GM19468 (cell line): Measurements from ENCODE around the gene DND1.
"Not testable (repeated sequence)": the region's sequence is repeated elsewhere in the genome, so short reads cannot be mapped to it uniquely, and the experiment has no call there.

Experiments used
- ATAC-seq: cut with Tn5 transposase; IDR thresholded peaks from one replicate; pipeline ENCODE4 v1.9.1; 2021; ENCODE audit warnings: mild to moderate bottlenecking, moderate library complexity, moderate number of reproducible peaks; ENCODE audit not compliant: unreplicated experiment; ENCODE audit errors: extremely low read depth

Gene DND1

DNA sequence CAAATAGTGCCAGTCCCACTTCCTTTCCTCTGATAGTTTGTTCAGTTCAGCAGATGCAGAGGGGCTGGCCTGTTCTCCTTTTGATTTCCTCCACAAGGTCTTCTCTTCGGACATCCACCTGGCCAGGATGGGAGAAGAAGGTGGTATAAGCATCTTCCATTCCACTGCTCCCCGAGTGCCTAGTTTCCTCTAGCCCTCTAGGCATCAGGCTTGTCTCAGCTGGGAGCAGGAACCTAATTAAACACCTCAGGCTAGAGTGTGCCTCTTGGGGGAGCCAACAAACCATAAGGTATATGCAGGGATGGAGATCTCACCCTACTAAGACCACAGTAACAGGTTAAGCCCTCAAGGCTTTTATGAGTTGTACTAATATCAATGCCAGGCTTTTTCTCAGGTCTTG lies 835 bp upstream of the DND1 start:
- ATAC-seq = no peak

DNA sequence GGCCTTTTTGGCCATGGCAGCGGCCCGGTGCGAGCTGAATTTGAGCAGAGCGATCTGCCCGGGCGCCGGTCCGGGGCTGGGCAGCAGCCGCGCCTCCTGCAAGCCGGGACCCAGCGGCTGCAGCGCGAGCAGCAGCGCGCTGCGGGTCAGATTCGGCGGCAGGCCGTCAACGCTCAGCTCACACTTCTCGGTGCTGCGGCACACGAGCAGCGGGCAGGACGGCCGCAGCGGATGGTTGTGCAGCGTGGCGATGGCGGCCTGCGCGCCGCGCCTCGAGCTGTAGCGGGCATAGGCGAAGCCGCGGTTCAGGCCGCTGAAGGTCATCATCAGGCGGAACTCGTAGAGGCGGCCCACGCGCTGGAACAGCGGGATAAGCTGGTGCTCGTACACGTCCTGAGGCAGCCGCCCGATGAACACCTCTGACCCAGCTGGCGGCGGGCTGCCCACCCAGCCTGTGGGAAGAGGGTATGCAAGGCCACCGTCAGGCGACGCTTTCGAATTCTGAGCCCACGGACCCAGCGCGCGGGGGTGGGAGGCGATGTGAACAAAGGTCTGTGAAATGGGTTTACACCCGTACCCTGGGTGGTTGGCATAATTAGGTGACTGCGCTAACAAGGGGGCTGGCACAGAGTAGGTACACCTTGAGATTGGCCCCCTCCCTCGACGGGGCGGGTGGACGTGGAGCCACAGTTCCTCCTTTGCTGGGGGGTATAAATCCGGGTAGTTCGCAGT lies 755 bp downstream of the DND1 start:
- ATAC-seq = no peak

DNA sequence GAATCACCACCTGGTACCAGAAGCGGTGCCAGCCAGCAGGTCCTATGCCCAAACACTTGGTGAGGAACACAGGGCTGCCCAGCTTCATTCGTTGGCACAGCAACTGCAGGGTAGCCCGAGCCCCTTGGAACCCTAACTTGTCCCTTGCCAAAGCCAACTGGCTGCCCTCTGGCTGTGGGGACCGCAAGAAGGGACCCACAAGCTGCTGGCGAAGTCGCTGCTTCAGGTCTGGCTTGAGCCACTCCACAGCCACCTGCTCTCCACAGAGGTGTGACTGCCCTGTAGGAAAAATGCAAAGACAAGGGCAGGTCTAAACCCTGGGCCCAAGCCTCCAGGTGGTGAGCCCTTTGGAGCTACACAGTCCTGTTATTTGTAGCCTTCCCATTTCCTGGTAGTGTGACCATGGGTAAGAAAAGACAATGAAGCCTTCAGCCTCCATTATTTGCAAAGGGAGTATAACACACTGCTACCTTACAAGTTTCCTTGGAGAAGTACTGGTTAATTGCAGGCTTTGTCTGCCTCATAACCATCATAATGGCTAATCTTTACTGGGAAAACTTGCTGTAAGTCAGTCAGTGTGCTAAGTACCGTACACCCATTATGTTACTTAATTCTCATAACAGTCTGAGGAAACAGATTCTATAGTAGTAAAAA lies 1.8 kb downstream of the DND1 start:
- no peak for ATAC-seq

DNA sequence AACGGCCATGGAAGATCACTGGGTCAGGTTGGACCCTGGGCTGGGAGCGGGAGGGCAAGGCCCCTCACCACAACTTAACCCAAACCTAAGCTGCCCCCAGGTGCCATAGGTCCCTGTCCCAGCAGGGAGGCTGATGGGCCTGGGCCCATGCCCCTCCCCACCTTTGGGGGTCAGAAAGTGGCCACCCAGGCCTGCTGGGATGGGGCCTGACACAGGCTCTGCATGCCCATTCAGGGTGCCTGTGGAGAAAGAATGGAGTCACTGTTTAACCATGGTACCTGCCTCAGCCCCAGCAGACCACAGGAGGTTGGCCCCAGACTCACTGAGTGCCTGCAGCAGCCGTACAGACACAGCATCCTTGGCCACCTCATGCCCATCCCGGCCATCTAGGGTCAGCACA lies 2.3 kb downstream of the DND1 start:
- not testable (repeated sequence) for ATAC-seq

DNA sequence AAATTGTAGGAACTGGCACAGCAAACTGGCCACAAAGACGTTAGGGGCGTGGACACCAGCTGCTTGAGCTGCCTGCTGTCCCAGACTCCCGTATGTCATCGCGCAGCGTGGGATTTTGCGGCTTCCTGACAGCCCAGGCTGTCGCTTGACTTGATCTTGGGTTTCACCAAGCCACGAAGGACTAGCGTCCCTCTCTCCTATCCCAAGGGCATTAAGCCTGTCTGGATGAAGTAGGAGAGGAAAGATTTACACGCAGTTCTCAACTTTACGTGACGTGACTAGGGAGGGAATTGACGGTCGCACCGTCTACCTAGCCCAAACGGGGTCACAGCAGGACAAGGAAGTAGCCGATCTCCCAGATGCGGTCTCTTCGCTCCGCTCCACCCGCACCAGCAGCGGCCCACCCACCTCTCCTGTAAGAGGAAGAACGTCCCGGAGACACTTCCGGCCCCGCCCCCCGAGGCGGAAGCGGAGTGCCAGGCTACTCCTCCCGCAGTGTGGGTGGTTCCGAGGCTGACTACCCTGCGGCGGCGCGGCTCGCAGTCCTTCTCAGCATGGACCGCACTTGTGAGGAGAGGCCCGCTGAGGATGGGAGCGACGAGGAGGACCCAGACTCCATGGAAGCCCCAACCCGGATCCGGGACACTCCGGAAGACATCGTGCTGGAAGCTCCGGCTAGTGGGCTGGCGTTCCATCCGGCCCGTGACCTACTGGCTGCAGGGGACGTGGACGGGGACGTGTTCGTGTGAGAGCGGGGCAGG lies 8.8 kb downstream of the DND1 start, which contains the start of gene WDR55:
Gene WDR55 (plus strand): TSS at position 546 of the 761 bp plus-strand sequence. CDS start 9 bp downstream, at position 555.
- peak; percentile 96 for ATAC-seq

DNA sequence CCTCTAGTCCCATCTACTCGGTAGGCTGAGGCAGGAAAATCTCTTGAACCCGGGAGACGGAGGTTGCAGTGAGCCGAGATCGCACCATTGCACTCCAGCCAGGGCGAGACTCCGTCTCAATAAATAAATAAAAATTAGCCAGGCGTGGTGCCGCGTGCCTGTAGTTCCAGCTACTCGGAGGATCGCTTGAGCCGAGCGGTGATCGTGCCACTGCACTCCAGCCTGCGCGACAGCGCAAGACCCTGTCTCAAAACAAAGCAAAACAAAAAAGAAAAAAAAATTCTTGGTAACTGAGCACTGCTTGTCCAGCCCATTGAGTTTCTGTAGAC lies 9.4 kb downstream of the DND1 start:
- ATAC-seq = no peak

DNA sequence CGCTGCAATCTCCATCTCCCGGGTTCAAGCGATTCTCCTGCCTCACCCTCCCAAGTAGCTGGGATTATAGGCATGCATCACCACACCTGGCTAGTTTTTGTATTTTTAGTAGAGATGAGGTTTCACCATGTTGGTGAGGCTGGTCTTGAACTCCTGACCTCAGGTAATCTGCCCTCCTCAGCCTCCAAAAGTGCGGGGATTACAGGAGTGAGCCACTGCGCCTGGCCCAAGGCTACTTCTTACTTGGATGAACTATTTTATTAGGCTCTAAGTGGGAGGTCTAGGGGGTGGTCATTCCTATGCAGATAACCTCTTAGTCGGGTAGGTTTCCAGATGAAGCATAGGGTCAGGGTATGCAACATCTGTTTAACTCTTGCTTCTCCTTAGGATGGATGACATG lies 13.0 kb downstream of the DND1 start:
- not testable (repeated sequence) for ATAC-seq

DNA sequence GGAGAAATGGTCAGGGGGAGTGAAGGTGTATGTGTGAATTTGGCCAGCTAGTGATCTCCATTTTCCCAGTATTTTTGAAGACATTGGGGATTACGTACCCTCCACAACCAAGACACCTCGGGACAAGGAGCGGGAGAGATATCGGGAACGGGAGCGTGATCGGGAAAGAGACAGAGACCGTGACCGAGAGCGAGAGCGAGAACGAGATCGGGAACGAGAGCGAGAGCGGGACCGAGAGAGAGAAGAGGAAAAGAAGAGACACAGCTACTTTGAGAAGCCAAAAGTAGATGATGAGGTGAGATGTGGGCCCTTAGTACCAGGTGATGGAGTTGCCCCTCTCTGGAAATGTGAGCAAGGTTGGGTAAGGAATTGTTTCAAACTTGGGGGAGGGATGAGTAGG lies 14.5 kb downstream of the DND1 start:
- ATAC-seq = no peak

DNA sequence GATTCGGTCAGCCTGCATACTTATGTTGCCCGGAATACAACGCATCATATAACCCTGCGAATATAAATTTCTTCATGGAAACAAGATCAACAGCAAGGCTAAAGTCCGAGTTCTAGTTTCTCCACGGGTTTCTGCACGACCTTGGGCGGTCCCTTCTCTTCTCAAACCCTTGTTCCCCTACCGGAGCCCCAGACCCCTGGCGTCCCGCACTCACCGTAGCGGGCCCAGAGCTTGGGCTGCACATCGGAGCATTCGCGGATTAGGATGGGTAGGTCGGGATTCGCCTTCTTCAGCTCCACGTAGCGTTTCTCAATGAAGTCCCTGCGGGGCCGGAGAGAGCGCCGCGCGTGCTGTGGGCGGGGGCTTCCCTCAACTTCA lies 26.3 kb downstream of the DND1 start:
- ATAC-seq = no peak

DNA sequence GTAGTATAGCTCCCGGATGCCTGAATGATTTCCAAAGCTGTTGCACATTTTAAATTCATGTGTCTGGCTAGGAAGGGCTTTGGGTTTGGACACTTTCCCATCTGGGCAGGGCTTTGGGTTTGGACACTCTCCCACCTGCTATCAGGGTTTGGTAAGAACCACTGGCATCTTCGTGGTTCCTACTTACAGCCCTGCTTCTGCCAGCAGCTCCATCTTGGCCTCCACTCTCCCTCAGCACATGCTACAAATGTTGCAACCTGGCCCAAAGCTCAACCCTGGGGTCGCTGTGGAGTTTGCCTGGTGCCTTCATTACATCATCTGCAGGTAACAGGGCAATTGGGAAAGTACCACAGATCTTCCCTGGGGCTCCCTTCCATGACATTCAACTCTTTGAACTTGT lies 30.7 kb downstream of the DND1 start:
- ATAC-seq = no peak

DNA sequence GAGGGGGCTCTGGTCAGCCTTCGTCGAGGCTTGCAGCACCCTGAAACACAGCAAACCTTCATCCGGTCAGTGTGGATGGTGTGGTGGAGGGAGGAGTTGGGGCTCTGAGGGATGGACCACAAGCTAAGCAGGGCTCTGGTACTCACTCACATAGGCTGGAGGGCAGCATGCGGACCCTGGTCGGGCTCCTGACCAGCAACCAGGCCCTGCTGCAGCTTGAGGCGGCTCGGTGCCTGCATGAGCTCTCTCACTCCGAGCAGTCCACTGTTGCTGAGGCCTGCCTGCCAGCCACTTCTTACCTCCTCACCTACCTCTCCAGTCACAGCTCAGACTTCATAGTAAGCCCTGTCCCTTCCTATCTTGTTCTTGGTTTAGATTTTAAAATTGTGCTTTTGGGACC lies 31.7 kb downstream of the DND1 start:
- ATAC-seq = no peak

DNA sequence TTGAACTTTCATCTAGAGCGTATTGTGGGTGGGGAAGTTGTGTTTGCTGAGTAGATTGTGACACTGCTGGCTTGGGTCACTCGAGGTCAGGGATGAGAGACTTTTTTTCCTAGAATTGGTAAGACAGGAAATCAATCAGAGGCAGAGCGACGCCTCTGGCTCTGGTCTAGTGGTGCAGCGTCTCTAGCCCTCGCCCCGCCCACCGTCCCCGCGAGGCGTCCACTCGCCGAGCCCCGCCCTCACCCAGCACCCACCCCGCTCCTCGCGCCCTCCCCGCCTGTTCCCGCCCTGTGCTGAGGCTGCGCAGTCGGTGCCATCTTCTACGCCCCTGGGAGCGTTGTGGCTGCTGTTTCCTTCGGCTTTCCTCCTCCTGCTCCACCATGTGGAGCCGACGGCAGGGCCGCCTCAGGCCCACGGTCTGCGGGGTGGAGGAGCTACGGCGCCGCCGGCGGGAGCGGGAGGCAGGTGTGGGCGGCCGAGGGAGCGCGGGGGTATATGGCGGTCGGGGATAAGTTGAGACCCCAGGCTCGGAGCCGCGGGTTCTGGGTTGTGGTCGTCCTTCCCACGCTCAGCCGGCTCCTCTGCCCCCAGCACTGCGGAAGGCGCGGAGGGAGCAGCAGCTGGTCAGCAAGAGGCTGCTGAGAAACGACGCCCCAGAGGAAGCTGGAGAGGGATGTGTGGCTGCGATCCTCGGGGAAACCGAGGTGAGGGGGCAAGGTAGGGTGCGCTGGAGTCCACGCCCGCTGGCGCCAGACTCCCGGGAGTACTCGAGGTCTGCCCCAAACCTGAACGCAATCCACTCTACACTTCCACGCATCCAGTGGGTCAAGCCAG lies 34.0 kb downstream of the DND1 start, which contains the start of gene TMCO6:
Gene TMCO6 (plus strand): TSS at position 304 of the 834 bp plus-strand sequence. CDS start 77 bp downstream, at position 381.
- peak; percentile 59 for ATAC-seq

DNA sequence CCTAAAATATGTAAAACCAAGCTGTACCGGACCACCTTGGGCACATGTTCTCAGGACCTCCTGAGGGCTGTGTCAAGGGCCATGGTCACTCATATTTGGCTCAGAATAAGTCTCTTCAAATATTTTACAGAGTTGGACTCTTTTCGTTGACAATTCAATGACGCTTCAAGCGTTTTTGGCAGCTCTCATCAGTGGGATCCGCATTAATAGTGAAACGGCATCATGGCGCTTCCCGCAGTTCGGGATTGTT lies 34.6 kb downstream of the DND1 start:
- ATAC-seq = not testable (repeated sequence)

DNA sequence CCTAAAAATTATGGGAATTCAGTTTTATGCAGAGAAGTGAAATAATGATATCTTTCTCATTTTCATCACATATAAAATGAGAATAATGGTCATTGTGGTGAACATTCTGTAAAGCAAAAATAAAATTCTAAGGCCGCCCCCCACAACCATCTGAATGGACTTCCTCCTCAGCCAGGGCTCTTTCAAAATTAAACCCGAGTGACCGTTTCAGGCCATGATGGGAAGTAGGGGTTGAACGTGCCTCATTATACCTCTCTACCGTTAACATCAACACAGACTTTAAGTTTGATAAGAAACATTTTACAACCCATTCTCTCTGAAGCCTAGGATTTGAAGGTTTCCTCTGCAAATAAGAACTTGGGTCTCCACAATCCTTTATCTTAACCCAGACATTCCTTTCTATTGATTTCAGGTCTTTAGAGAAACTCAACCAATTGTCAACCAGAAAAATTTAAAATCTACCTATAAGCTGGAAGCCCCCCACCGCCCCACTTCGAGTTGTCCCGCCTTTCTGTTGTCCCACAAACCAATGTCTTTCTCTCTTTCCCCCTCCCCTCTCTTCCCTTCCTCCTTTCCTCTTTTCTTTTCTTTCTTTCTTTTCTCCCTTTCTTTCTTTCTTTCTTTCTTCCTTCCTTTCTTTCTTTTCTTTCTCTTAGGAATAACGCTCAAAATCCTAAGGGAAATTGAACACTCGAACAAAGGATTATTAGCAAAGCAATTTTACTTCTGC lies 35.8 kb downstream of the DND1 start:
- no peak for ATAC-seq

DNA sequence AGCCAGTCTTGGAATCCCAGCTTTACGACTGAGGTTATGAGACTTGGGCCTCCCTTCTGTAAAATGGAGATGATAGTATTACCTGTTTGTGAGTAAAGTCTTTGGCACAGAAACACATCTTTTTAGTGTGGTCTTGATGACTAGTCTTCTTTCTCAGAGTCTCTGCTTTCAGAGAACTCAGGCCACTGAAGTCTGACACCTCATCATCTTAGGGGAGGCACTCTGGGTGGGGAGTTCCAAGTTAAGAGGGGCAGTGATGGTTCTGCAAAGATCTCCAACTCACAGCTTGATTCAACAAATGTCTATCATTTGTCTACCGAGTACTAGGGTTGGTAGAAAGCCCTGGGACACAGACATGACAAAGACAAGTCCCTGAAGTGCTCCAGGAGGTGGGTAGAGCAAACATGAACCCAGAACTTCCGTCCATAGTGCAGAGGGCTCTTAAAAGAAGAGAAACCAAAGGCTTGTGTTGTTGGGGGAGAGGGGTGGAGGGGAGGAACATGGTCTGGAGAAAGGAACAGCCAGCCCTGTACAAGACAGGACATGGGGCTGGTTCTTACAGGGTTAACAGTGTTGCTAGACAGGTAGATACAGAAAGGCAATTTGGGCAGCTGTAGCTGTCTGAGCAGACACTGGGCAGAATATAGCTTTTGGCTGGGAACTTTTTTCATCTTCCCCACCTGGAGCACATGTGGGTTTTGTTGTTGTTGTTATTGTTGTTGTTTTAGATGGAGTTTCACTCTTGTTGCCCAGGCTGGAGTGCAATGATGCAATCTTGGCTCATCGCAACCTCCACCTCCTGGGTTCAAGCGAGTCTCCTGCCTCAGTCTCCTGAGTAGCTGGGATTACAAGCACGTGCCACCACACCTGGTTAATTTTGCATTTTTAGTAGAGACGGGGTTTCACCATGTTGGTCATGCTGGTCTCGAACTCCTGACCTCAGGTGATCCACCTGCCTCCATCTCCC lies 37.8 kb downstream of the DND1 start:
- peak; percentile 4 for ATAC-seq

DNA sequence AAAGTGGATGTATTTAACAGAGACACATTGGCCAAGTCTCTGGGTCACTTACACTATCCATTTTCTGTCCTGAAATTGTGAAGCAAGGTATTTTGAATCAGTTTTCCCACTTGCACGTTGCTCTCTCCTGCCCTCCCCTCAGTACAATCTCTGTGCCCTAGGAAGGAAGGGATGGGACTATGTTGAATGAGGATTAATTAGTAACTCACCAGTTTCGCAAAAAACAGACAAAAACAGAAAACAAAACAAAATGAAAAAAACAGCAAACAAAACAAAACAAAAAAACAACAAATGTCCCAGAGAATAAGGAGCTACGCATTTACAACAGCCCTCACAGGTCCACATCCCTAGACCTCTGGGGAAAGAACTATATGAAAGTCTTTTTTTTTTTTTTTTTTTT lies 39.3 kb downstream of the DND1 start:
- no peak for ATAC-seq

DNA sequence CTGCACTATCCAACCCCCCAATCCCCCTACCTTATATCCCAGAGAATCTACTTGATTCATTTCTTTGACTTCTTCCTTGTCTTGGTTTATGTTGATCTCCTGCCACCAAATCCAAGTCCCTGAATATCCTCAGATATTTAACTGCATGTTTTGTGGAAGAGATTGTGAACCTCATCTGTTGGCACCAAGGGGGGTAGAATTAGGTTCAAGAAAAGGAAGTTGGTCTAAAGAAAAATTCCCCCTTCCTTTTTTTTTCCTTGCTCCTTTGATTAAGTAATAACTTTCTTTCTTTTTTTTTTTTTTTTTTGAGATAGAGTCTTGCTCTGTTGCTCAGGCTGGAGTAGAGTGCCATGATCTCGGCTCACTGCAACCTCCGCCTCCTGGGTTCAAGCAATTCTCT lies 39.9 kb downstream of the DND1 start:
- no peak for ATAC-seq

DNA sequence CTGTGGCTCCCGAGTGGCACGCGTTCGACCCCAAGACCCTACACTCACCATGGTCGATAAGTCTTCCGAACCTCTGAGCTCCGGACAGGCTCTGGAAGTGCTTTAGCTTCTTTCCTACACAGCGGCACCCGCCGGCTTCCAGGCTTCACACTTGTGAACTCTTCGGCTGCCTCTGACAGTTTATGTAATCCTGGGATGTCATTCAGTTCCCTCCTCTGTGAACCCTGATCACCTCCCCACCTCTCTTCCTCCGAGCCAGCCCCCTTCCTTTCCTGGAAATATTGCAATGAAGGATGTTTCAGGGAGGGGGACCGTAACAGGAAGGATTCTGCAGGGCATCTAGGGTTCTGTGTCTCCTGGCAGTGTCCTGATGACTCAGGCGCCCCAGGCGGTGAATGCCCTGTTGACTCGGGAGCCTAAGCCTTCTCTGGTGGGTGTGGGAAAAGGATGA lies 40.3 kb downstream of the DND1 start, which contains the start of gene CD14:
Gene CD14 (minus strand): TSS at position 155 of the 451 bp plus-strand sequence. CDS start 104 bp downstream, at position 51.
- ATAC-seq = no peak
